Measurements from ENCODE around the gene FGD3.

DNA sequence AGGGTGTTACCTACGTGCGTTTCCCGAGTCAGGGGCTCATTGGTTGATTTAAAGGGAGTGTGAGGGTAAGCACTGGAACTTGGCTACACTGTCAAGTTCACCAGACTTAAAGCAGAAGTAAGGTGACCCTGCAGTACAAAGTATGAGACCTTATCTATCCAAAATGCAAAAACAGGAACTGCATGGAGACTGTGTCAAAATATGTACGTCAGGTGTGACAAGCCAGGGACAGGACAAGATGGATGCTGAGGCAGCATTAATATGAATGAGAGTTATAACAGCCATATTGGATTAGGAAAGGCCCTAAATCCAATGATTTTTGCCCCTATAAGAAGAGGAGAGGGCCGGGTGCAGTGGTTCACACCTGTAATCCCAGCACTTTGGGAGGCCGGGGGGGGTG lies 95.8 kb downstream of the FGD3 start:
- TF ChIP-seq, protein P1, sequence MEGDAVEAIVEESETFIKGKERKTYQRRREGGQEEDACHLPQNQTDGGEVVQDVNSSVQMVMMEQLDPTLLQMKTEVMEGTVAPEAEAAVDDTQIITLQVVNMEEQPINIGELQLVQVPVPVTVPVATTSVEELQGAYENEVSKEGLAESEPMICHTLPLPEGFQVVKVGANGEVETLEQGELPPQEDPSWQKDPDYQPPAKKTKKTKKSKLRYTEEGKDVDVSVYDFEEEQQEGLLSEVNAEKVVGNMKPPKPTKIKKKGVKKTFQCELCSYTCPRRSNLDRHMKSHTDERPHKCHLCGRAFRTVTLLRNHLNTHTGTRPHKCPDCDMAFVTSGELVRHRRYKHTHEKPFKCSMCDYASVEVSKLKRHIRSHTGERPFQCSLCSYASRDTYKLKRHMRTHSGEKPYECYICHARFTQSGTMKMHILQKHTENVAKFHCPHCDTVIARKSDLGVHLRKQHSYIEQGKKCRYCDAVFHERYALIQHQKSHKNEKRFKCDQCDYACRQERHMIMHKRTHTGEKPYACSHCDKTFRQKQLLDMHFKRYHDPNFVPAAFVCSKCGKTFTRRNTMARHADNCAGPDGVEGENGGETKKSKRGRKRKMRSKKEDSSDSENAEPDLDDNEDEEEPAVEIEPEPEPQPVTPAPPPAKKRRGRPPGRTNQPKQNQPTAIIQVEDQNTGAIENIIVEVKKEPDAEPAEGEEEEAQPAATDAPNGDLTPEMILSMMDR (IDR thresholded peaks at IDR 0.05): no peak
- no peak for TF ChIP-seq EZH2 (IDR thresholded peaks at IDR 0.05; ENCODE audit: borderline replicate concordance, insufficient read depth, low read depth, low read length, poor library complexity, severe bottlenecking)

Data from B cell (primary cell).